HepG2 (cell line): ENCODE measurements around the gene ADGRB3.

Experiments
- SMAD3 ChIP-seq: sonication (generic); formaldehyde crosslinking; IDR thresholded peaks from 2 replicates; pipeline ENCODE4 v1.4.0; 2020; ENCODE audit warnings: missing genetic modification reagents
- ZNF333 ChIP-seq: sonication (generic); formaldehyde crosslinking; IDR thresholded peaks from 2 replicates; pipeline ENCODE4 v1.4.0; 2020; ENCODE audit warnings: mild to moderate bottlenecking, missing genetic modification reagents, borderline replicate concordance

GRCh38 chr6:68876792-68877493 lies 241.9 kb downstream of the ADGRB3 start:
- no peak for TF ChIP-seq ZNF333
- no peak for TF ChIP-seq SMAD3 (CRISPR knock-in tag)
